Astrocyte (in vitro differentiated cells and primary cell): Measurements from ENCODE around the gene PCDHB12.

Experiments
- EZH2 ChIP-seq: IDR thresholded peaks from 2 replicates; pipeline ENCODE4 v1.6.1; 2012; ENCODE audit warnings: mild to moderate bottlenecking, low read length, inconsistent platforms; ENCODE audit not compliant: insufficient read depth
- TF ChIP-seq, protein P1 (sequence below): IDR thresholded peaks from 2 replicates; pipeline ENCODE4 v1.5.1; 2011; ENCODE audit warnings: low read depth, mild to moderate bottlenecking, inconsistent platforms, low read length, moderate library complexity; ENCODE audit not compliant: insufficient read depth

DNA sequence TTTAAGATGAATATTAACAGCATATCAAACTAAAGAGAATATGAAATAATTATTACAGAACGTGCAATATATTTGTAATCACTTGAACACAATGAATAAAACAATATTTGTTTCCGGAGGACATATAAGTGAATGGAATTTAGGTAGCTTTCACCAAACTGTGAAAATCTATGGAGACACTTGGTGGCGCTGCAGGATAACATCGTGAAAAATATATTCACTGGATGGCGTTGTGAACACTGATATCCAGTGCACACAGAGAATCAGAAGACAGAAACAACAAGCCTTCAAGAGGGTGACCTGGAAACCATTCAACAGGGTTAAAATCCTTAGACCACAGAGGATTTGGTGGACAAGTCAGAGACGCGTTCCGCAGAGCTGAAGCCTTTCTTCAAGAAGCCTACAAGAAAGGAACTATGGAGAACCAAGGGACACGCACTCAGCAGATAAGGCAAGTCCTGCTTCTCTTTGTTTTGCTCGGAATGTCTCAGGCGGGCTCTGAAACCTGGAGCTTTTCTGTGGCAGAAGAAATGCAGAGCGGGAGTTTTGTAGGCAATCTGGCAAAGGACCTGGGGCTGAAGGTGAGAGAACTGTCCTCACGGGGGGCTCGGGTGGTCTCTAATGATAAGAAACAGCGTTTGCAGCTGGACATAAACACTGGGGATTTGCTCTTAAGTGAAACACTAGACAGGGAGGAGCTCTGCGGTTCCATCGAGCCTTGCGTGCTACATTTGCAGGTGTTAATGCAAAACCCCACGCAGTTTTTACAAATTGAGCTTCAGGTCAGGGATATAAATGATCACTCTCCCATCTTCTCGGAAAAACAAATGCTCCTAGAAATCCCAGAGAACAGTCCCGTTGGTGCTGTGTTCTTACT is 8.9 kb upstream of the PCDHB12 start, which contains the start of gene PCDHB11:
- TF ChIP-seq, protein P1, sequence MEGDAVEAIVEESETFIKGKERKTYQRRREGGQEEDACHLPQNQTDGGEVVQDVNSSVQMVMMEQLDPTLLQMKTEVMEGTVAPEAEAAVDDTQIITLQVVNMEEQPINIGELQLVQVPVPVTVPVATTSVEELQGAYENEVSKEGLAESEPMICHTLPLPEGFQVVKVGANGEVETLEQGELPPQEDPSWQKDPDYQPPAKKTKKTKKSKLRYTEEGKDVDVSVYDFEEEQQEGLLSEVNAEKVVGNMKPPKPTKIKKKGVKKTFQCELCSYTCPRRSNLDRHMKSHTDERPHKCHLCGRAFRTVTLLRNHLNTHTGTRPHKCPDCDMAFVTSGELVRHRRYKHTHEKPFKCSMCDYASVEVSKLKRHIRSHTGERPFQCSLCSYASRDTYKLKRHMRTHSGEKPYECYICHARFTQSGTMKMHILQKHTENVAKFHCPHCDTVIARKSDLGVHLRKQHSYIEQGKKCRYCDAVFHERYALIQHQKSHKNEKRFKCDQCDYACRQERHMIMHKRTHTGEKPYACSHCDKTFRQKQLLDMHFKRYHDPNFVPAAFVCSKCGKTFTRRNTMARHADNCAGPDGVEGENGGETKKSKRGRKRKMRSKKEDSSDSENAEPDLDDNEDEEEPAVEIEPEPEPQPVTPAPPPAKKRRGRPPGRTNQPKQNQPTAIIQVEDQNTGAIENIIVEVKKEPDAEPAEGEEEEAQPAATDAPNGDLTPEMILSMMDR = no peak
- no peak for TF ChIP-seq EZH2
